Measurements from ENCODE around the gene MPL.

Gene MPL

GRCh38 chr1:43306688-43307457, 30.7 kb upstream of the MPL start:
- peak; percentile 13 for DNase-seq

GRCh38 chr1:43307458-43308158, 30.0 kb upstream of the MPL start:
- DNase-seq: no peak

- no peak for DNase-seq
Observed at GRCh38 chr1:43308635-43309404, 28.8 kb upstream of the MPL start.

GRCh38 chr1:43309405-43310025, 28.1 kb upstream of the MPL start:
- DNase-seq: no peak

GRCh38 chr1:43311521-43311920, 26.1 kb upstream of the MPL start:
- no peak for DNase-seq

- DNase-seq: no peak
Observed at GRCh38 chr1:43312212-43312623, 25.4 kb upstream of the MPL start.

- no peak for DNase-seq
Observed at GRCh38 chr1:43312663-43313515, 24.7 kb upstream of the MPL start.

GRCh38 chr1:43313771-43314170, 23.8 kb upstream of the MPL start:
- DNase-seq: no peak

- no peak for DNase-seq
Observed at GRCh38 chr1:43314233-43314632, 23.4 kb upstream of the MPL start.

- no peak for DNase-seq
Observed at GRCh38 chr1:43315481-43315880, 22.1 kb upstream of the MPL start.

GRCh38 chr1:43315963-43316737, 21.5 kb upstream of the MPL start:
- DNase-seq: no peak

- no peak for DNase-seq
Observed at GRCh38 chr1:43316738-43317520, 20.7 kb upstream of the MPL start.

- DNase-seq: no peak
Observed at GRCh38 chr1:43317817-43318471, 19.7 kb upstream of the MPL start.

- DNase-seq: no peak
Observed at GRCh38 chr1:43318831-43319230, 18.8 kb upstream of the MPL start.

GRCh38 chr1:43319288-43319687, 18.3 kb upstream of the MPL start:
- DNase-seq: no peak

GRCh38 chr1:43319766-43320165, 17.9 kb upstream of the MPL start:
- no peak for DNase-seq

- DNase-seq: no peak
Observed at GRCh38 chr1:43321331-43321891, 16.2 kb upstream of the MPL start.

GRCh38 chr1:43322506-43322905, 15.1 kb upstream of the MPL start:
- DNase-seq: no peak

GRCh38 chr1:43324810-43325209, 12.8 kb upstream of the MPL start:
- no peak for DNase-seq

GRCh38 chr1:43325381-43325780, 12.2 kb upstream of the MPL start:
- DNase-seq: no peak

Measured in NCI-H2171 (cell line).